Subcutaneous adipose tissue (tissue), 4 donors: ENCODE results near the gene DEAF1. TPM values are rescaled to one million over a fixed set of nuclear protein-coding genes. Genes with fewer than 3 reads are reported as not detected.

Experiments
- CTCF ChIP-seq: fragments of 450-650 bp; IDR thresholded peaks from one replicate; pipeline ENCODE4 v1.5.1; 2016; ENCODE audit warnings: low read depth, mild to moderate bottlenecking, control low read depth, antibody characterized with exemption, moderate library complexity
- total RNA-seq, 4 donors: library from RNA; depleted of rRNA; stranded (reverse); fragments of >200 nt; gene quantifications; one replicate each; pipeline ENCODE4 v1.1.0, GENCODE V29; 2016

Gene DEAF1
- total RNA-seq, 4 donors from 2014 or later, result 14.0 to 28.4 (median 18.4) TPM

GRCh38 chr11:597166-597725, 97.8 kb downstream of the DEAF1 start:
- no peak for TF ChIP-seq CTCF

GRCh38 chr11:596374-596773, 98.6 kb downstream of the DEAF1 start:
- TF ChIP-seq CTCF, result no peak

GRCh38 chr11:595400-595799, 99.6 kb downstream of the DEAF1 start:
- no peak for TF ChIP-seq CTCF

Other genes with a start within 250 kb of the DEAF1 start
- gene PTDSS2, start 244.9 kb downstream of the DEAF1 start, total RNA-seq, result 10 to 100 TPM; 19.1 to 77.6 (median 26.2) TPM
- gene RNH1, start 188.0 kb downstream of the DEAF1 start, total RNA-seq, result 100 to 1,000 TPM; 108 to 290 (median 245) TPM
- 10 to 100 TPM; 33.7 to 53.3 (median 39.9) TPM for gene HRAS, start 159.6 kb downstream of the DEAF1 start, total RNA-seq
- under 1 TPM in 1 of 4 donors, not detected in 3; 0.38 TPM for gene LRRC56, start 157.7 kb downstream of the DEAF1 start, total RNA-seq
- gene LMNTD2, start 134.5 kb downstream of the DEAF1 start, total RNA-seq, result 1 to 10 TPM in 2 of 4 donors, under 1 TPM in 2; 0.65 to 2.4 (median 1.0) TPM
- gene RASSF7, start 134.3 kb downstream of the DEAF1 start, total RNA-seq, result 1 to 10 TPM in 3 of 4 donors, under 1 TPM in 1; 0.49 to 7.6 (median 4.5) TPM
- gene PHRF1, start 118.8 kb downstream of the DEAF1 start, total RNA-seq, result 10 to 100 TPM in 3 of 4 donors, 1 to 10 TPM in 1; 9.0 to 28.4 (median 12.6) TPM
- 10 to 100 TPM in 3 of 4 donors, 1 to 10 TPM in 1; 3.6 to 40.9 (median 17.0) TPM for gene IRF7, start 79.3 kb downstream of the DEAF1 start, total RNA-seq
- gene CDHR5, start 70.3 kb downstream of the DEAF1 start, total RNA-seq, result not detected
- gene SCT, start 68.0 kb downstream of the DEAF1 start, total RNA-seq, result not detected
- under 1 TPM in 1 of 4 donors, not detected in 3; 0.66 TPM for gene DRD4, start 58.0 kb downstream of the DEAF1 start, total RNA-seq
- 10 to 100 TPM in 3 of 4 donors, 1 to 10 TPM in 1; 8.8 to 32.8 (median 16.3) TPM for gene TMEM80, start 594 bp upstream of the DEAF1 start, total RNA-seq
- 10 to 100 TPM in 2 of 4 donors, 1 to 10 TPM in 2; 3.8 to 20.0 (median 9.7) TPM for gene EPS8L2, start 11.0 kb upstream of the DEAF1 start, total RNA-seq
- 100 to 1,000 TPM; 237 to 459 (median 293) TPM for gene TALDO1, start 52.2 kb upstream of the DEAF1 start, total RNA-seq
- gene GATD1, start 82.3 kb upstream of the DEAF1 start, total RNA-seq, result 10 to 100 TPM in 3 of 4 donors, 1 to 10 TPM in 1; 7.1 to 22.8 (median 14.9) TPM
- not detected for gene CEND1, start 94.9 kb upstream of the DEAF1 start, total RNA-seq
- gene SLC25A22, start 103.1 kb upstream of the DEAF1 start, total RNA-seq, result 10 to 100 TPM in 1 of 4 donors, 1 to 10 TPM in 3; 2.5 to 12.8 (median 3.7) TPM
- gene PIDD1, start 110.0 kb upstream of the DEAF1 start, total RNA-seq, result 10 to 100 TPM in 2 of 4 donors, 1 to 10 TPM in 2; 3.1 to 28.3 (median 9.0) TPM
- 1,000 to 10,000 TPM in 3 of 4 donors, 100 to 1,000 TPM in 1; 917 to 1,671 (median 1,426) TPM for gene RPLP2, start 114.7 kb upstream of the DEAF1 start, total RNA-seq
- 1,000 to 10,000 TPM in 1 of 4 donors, 100 to 1,000 TPM in 3; 204 to 1,337 (median 369) TPM for gene PNPLA2, start 123.7 kb upstream of the DEAF1 start, total RNA-seq
- 10 to 100 TPM in 2 of 4 donors, 1 to 10 TPM in 2; 2.3 to 44.6 (median 9.7) TPM for gene CRACR2B, start 132.7 kb upstream of the DEAF1 start, total RNA-seq
- 1,000 to 10,000 TPM in 1 of 4 donors, 100 to 1,000 TPM in 3; 307 to 1,070 (median 520) TPM for gene CD151, start 137.7 kb upstream of the DEAF1 start, total RNA-seq
- 100 to 1,000 TPM in 3 of 4 donors, 10 to 100 TPM in 1; 80.7 to 158 (median 117) TPM for gene POLR2L, start 147.3 kb upstream of the DEAF1 start, total RNA-seq
- 100 to 1,000 TPM in 3 of 4 donors, 10 to 100 TPM in 1; 67.0 to 219 (median 185) TPM for gene TSPAN4, start 147.6 kb upstream of the DEAF1 start, total RNA-seq
- gene CHID1, start 215.6 kb upstream of the DEAF1 start, total RNA-seq, result 100 to 1,000 TPM in 1 of 4 donors, 10 to 100 TPM in 3; 28.4 to 107 (median 76.0) TPM
- gene AP2A2, start 230.6 kb upstream of the DEAF1 start, total RNA-seq, result 100 to 1,000 TPM in 3 of 4 donors, 10 to 100 TPM in 1; 79.2 to 115 (median 110) TPM